ENCODE measurements around the gene ZFX. TPM values are rescaled to one million over a fixed set of nuclear protein-coding genes. Genes with fewer than 3 reads are reported as not detected.

Gene ZFX
- total and polyA plus RNA-seq, 2 of the 8 experiments (the other 6 are each of a cell fraction or from before 2014, with no cell fraction given) = 2.8 to 22.0 TPM

GRCh38 chrX:24175276-24175675, 25.7 kb downstream of the ZFX start:
- Histone ChIP-seq H3K14ac (ENCODE audit: insufficient read length) (no peak overlapping the region), H3K18ac (ENCODE audit: extremely low read depth, low read length) (no peak overlapping the region), H4K20me1 (replicated peaks in 1 of 2; ENCODE audit: control insufficient read depth in 1 of 2, insufficient read depth in 2 of 2, low read length in 2 of 2) (peaks cover 0 to 2% of the 10 kb centered on the region in 2 experiments), H3K56ac (replicated peaks; ENCODE audit: insufficient read length, low read depth, low read length) (no peak overlapping the region), H4K8ac (ENCODE audit: extremely low read depth, insufficient read depth, low read length) (no peak overlapping the region), H2BK15ac (ENCODE audit: low read length) (no peak overlapping the region), H3K23ac (ENCODE audit: insufficient read length) (no peak overlapping the region), H3K27me3 (replicated peaks in 1 of 4; ENCODE audit: control insufficient read depth in 3 of 4, extremely low read depth in 1 of 4, insufficient read depth in 3 of 4, low read length in 3 of 4) (no peaks in the 10 kb centered on the region), H3K36me3 (ENCODE audit: control insufficient read depth in 2 of 4, insufficient read depth in 4 of 4, low read length in 3 of 4) (peaks cover 2 to 22% (median 10%) of the 10 kb centered on the region in 4 experiments; a peak in 6 of 8 replicates), H3K4me1 (replicated peaks in 1 of 4; ENCODE audit: control insufficient read depth in 3 of 4, insufficient read depth in 4 of 4, low read length in 3 of 4) (no peaks in the 10 kb centered on the region), H2BK5ac (ENCODE audit: low read depth, low read length) (no peak overlapping the region), H3K9me3 (ENCODE audit: insufficient read depth in 2 of 2, low read depth in 1 of 2, low read length in 1 of 2) (no peaks in the 10 kb centered on the region), H3K79me1 (ENCODE audit: low read depth, low read length) (no peaks in the 10 kb centered on the region), H2BK12ac (ENCODE audit: low read depth, low read length) (no peak overlapping the region), H3K79me2 (ENCODE audit: control insufficient read depth in 1 of 2, insufficient read depth in 2 of 2, low read length in 2 of 2) (peaks cover 0 to 33% of the 10 kb centered on the region in 2 experiments; a peak in 2 of 4 replicates), H4K91ac (replicated peaks; ENCODE audit: insufficient read length, low read length) (no peak overlapping the region), H3K27ac (ENCODE audit: low read depth, low read length) (no peak overlapping the region), H3K9ac (replicated peaks in 1 of 4; ENCODE audit: extremely low read depth in 1 of 4, low read depth in 3 of 4, low read length in 3 of 4) (no peak overlapping the region), H3K4ac (replicated peaks; ENCODE audit: insufficient read length, low read depth, low read length) (no peak overlapping the region), H3K23me2 (ENCODE audit: low read depth, low read length) (no peaks in the 10 kb centered on the region), H2BK120ac (replicated peaks; ENCODE audit: low read depth, low read length) (no peak overlapping the region), H3K4me3 (ENCODE audit: extremely low read depth in 1 of 4, insufficient read depth in 2 of 4, low read depth in 3 of 4, low read length in 4 of 4) (no peak overlapping the region), H2BK20ac (ENCODE audit: low read length) (no peak overlapping the region), H4K5ac (ENCODE audit: insufficient read length, low read depth, low read length) (no peak overlapping the region), H3K4me2 (ENCODE audit: insufficient read depth in 1 of 2, low read depth in 2 of 2, low read length in 2 of 2) (no peak overlapping the region), H2AFZ (ENCODE audit: low read length) (no peak overlapping the region), H2AK5ac (ENCODE audit: low read depth, low read length) (no peak overlapping the region)
- DNase-seq (ENCODE audit: low read depth in 1 of 2, low spot score in 2 of 2) (no peak), FAIRE-seq (no peak)
- CTCF ChIA-PET (ENCODE audit: partially characterized antibody) = no interaction called here
- 100% methylated on average over 1 of the region's 1 CpG; no CpG with 5 or more reads in 1 of the 2 experiments for WGBS, 2 experiments (ENCODE audit: extremely low coverage in 1 of 2, insufficient coverage in 1 of 2, insufficient read length in 1 of 2, insufficient replicate concordance in 2 of 2, low coverage in 1 of 2, low lambda C conversion rate in 2 of 2, missing lambda C conversion rate in 1 of 2)
- POLR2A ChIA-PET (ENCODE audit: partially characterized antibody) = no interaction called here
- TF ChIP-seq EZH2 (IDR thresholded peaks at IDR 0.05; ENCODE audit: low read depth, low read length, severe bottlenecking) (no peak), CHD2 (IDR thresholded peaks at IDR 0.05; ENCODE audit: low read length) (no peak), TAF7 (optimal IDR thresholded peaks at IDR 0.05; ENCODE audit: borderline replicate concordance, low read depth, low read length) (no peak), CHD1 (IDR thresholded peaks at IDR 0.05; ENCODE audit: low read depth, low read length) (no peak), CEBPB (IDR thresholded peaks at IDR 0.05; ENCODE audit: low read depth, low read length) (no peak), HDAC2 (IDR thresholded peaks at IDR 0.05; ENCODE audit: borderline replicate concordance in 1 of 2, low read depth in 2 of 2, low read length in 2 of 2) (no peak), KDM1A (IDR thresholded peaks at IDR 0.05; ENCODE audit: borderline replicate concordance, low read length) (no peak), KDM4A (IDR thresholded peaks at IDR 0.05; ENCODE audit: low read depth, low read length, severe bottlenecking) (no peak), GTF2F1 (IDR thresholded peaks at IDR 0.05; ENCODE audit: borderline replicate concordance, low read depth, low read length) (no peak), BCL11A (IDR thresholded peaks at IDR 0.05; ENCODE audit: low read depth in 2 of 2, low read length in 2 of 2) (no peak), BRCA1 (IDR thresholded peaks at IDR 0.05; ENCODE audit: low read depth, low read length) (no peak), CTBP2 (IDR thresholded peaks at IDR 0.05; ENCODE audit: borderline replicate concordance, insufficient read depth, insufficient read length, low read length) (no peak), ASH2L (IDR thresholded peaks at IDR 0.05; ENCODE audit: low read length) (no peak), NRF1 (IDR thresholded peaks at IDR 0.05; ENCODE audit: low read depth, low read length) (no peak), TEAD4 (IDR thresholded peaks at IDR 0.05; ENCODE audit: low read depth, low read length) (no peak), CREB1 (IDR thresholded peaks at IDR 0.05) (no peak)

Measured in H1 (cell line).